Stomach (tissue), 9 donors: ENCODE measurements around the gene SRCIN1. TPM values are rescaled to one million over a fixed set of nuclear protein-coding genes. Genes with fewer than 3 reads are reported as not detected.
"Not testable (repeated sequence)": the region's sequence is repeated elsewhere in the genome, so short reads cannot be mapped to it uniquely, and the experiment has no call there.

Experiments used
- DNase-seq, 2 donors: peaks; one replicate each; pipeline versions ENCODE4 v3.0.0 to v3.0.0-alpha.2; 2013 to 2019
- H3K27ac ChIP-seq, 5 donors: fragments of 200-600 bp in 4 of 5; sonication (generic) in 4 of 5; one replicate each; pipeline ENCODE4 v1.5.1; 2013 to 2019; ENCODE audit warnings: mild to moderate bottlenecking in 1 of 5, moderate library complexity in 1 of 5
- H3K27me3 ChIP-seq, 3 donors: fragments of 200-600 bp; sonication (generic); one replicate each; pipeline ENCODE4 v1.5.1; 2017 to 2019; ENCODE audit warnings: mixed run types in 1 of 3
- H3K36me3 ChIP-seq, 4 donors: fragments of 200-600 bp; sonication (generic); 1 replicate in 3 of 4; 2 replicates in 1 of 4; pipeline ENCODE4 v1.5.1; 2016 to 2019
- H3K4me1 ChIP-seq, 4 donors: fragments of 200-600 bp; sonication (generic); one replicate each; pipeline ENCODE4 v1.5.1; 2016 to 2019
- H3K4me3 ChIP-seq, 4 donors: fragments of 200-600 bp; sonication (generic) in 3 of 4; one replicate each; pipeline ENCODE4 v1.5.1; 2016 to 2019; ENCODE audit warnings: mild to moderate bottlenecking in 1 of 4
- H3K9me3 ChIP-seq, 4 donors: fragments of 200-600 bp; sonication (generic); one replicate each; pipeline ENCODE4 v1.5.1; 2016 to 2019
- EP300 ChIP-seq: sonication (generic); formaldehyde crosslinking; IDR thresholded peaks from one replicate; pipeline ENCODE4 v1.6.1; 2017; ENCODE audit warnings: antibody characterized with exemption
- POLR2A ChIP-seq, 4 donors: fragments of 450-650 bp; IDR thresholded peaks; one replicate each; pipeline ENCODE4 v1.6.1; 2016; ENCODE audit warnings: antibody characterized with exemption in 4 of 4, control low read depth in 2 of 4, mild to moderate bottlenecking in 1 of 4, moderate library complexity in 1 of 4
- POLR2AphosphoS5 ChIP-seq, 3 donors: sonication (generic); formaldehyde crosslinking; IDR thresholded peaks; one replicate each; pipeline ENCODE4 v1.6.1; 2016; ENCODE audit warnings: antibody characterized with exemption in 3 of 3
- WGBS, 5 donors: extraction: QIAGEN DNeasy Blood & Tissue Kit in 3 of 5; methylation state at CpG; one replicate each; pipeline versions ENCODE4 v1.1.5 to v1.1.7; 2013 to 2018; 5-methylcytosine and 5-hydroxymethylcytosine counted together
- intact Hi-C: fragments of 100-400 bp; cut with DNase I; formaldehyde crosslinking; loops from one replicate; pipeline ENCODE4 v1.15.1; 2023; ENCODE audit warnings: low total_unique reads
- polyA plus RNA-seq, 3 donors: library from polyadenylated mRNA; stranded (reverse); fragments of 200-250 nt; gene quantifications; one replicate each; pipeline ENCODE4 v1.2.3, GENCODE V29; 2013
- total RNA-seq, 5 donors: library from RNA; depleted of rRNA; stranded (reverse); fragments of >200 nt; gene quantifications; one replicate each; pipeline versions ENCODE4 v1.1.0 to v1.2.3, GENCODE V29; 2014 to 2016
- TF ChIP-seq, protein P1 (sequence below), 7 experiments: fragments of 450-650 bp in 4 of 7; fragments of 200-600 bp in 3 of 7; sonication (generic) in 3 of 7; IDR thresholded peaks; one replicate each; pipeline ENCODE4 v1.5.1; 2016 to 2019; ENCODE audit warnings: antibody characterized with exemption in 7 of 7, control low read depth in 2 of 7, mild to moderate bottlenecking in 1 of 7
- donor health status: healthy with polysubstance abuse.
- donor health status: Bipolar disorder and iron deficiency.
- donor health status: healthy.

The SRCIN1 gene
- total and polyA plus RNA-seq, 8 donors, result 0.29 to 21.9 (median 1.9) TPM

DNA sequence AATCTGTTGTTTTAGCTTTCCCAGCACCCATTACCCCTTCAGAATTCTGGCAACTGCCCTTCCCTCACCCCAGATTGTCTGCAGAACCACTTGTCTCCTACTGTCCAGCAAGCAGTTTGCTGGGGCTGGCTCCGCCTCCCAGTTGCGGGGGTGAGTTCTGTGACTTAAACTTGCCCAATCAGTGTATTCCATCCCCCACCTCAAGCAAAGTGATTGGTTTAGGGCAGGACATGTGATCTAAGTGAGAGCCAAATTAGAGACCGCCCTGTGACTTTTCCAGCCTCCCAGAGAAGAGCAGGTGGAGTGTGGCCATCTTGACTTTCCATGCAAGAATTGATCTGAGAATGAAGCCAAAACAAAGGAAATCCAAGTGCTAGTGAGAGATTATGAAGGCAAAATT is 22.7 kb upstream of the SRCIN1 start:
- TF ChIP-seq POLR2A (IDR thresholded peaks at IDR 0.05) (no peak), EP300 (no peak), POLR2AphosphoS5 (IDR thresholded peaks at IDR 0.05) (no peak)
- TF ChIP-seq, protein P1, sequence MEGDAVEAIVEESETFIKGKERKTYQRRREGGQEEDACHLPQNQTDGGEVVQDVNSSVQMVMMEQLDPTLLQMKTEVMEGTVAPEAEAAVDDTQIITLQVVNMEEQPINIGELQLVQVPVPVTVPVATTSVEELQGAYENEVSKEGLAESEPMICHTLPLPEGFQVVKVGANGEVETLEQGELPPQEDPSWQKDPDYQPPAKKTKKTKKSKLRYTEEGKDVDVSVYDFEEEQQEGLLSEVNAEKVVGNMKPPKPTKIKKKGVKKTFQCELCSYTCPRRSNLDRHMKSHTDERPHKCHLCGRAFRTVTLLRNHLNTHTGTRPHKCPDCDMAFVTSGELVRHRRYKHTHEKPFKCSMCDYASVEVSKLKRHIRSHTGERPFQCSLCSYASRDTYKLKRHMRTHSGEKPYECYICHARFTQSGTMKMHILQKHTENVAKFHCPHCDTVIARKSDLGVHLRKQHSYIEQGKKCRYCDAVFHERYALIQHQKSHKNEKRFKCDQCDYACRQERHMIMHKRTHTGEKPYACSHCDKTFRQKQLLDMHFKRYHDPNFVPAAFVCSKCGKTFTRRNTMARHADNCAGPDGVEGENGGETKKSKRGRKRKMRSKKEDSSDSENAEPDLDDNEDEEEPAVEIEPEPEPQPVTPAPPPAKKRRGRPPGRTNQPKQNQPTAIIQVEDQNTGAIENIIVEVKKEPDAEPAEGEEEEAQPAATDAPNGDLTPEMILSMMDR (IDR thresholded peaks at IDR 0.05), result no peak
- H3K4me1 ChIP-seq, result no peaks in the 10 kb centered on the region
- no peaks in the 10 kb centered on the region for H3K36me3 ChIP-seq
- intact Hi-C loops, result no loop called here
- H3K4me3 ChIP-seq, result no peak overlapping the region
- no peak for DNase-seq
- peaks cover 0 to 10% (median 0%) of the 10 kb centered on the region in 3 donors for H3K27me3 ChIP-seq
- 58 to 93% (median 63%) methylated on average over 3 of the region's 3 CpGs for WGBS, 5 donors
- no peak overlapping the region for H3K27ac ChIP-seq
- no peaks in the 10 kb centered on the region for H3K9me3 ChIP-seq

DNA sequence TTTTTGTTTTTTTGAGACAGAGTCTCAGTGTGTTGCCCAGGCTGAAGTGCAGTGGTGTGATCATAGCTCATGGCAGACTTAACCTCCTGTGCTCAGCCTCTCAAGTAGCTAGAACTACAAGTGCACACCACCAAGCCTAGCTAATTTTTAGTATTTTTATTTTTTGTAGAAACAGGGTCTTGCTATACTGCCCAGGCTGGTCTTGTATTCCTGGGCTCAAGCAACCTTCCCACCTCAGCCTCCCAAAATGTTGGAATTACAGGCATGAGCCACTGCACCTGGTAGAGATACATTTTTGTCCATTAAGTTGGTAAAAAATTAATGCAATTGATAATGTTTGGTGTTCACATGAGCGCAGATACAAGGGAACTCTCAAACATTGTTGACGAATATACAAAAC is 22.2 kb upstream of the SRCIN1 start:
- Histone ChIP-seq H3K36me3 (no peaks in the 10 kb centered on the region), H3K9me3 (no peaks in the 10 kb centered on the region), H3K27ac (no peak overlapping the region), H3K4me1 (no peaks in the 10 kb centered on the region), H3K4me3 (no peak overlapping the region), H3K27me3 (peaks cover 0 to 15% (median 0%) of the 10 kb centered on the region in 3 donors)
- no peak for DNase-seq
- intact Hi-C loops, result no loop called here
- no peak for TF ChIP-seq POLR2A (IDR thresholded peaks at IDR 0.05)
- TF ChIP-seq EP300, result no peak
- no peak for TF ChIP-seq POLR2AphosphoS5 (IDR thresholded peaks at IDR 0.05)
- TF ChIP-seq, protein P1 (IDR thresholded peaks at IDR 0.05), result no peak
- WGBS, 5 donors, result 85 to 91% (median 88%) methylated on average over 2 of the region's 2 CpGs

DNA sequence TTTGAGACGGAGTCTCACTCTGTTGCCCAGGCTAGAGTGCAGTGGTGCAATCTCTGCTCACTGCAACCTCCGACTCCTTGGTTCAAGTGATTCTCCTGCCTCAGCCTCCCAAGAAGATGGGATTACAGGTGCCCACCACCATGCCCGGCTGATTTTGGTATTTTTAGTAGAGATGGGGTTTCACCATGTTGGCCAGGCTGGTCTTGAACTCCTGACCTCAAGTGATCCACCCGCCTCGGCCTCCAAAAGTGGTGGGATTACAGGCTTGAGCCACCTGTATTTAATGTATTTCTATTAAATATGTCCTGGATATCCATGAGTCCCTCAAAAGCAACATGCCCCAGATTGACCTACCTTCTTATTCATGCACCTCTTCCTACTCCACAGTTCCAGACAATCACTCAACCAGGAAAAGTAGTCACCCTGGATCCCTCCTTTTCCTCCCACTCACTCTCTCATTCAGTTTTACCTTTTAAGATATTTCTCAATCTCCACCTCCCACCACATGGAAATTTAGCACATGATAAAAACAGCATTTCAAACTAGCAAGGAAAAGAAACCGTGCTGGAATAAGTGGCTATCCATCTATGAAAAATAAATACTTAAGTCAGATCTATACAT is 21.0 kb upstream of the SRCIN1 start:
- H3K27ac ChIP-seq, H3K9me3 ChIP-seq, H3K4me1 ChIP-seq, H3K4me3 ChIP-seq, DNase-seq, H3K36me3 ChIP-seq, intact Hi-C loops: not testable (repeated sequence)
- peaks cover 0 to 27% (median 0%) of the 10 kb centered on the region in 3 donors for H3K27me3 ChIP-seq
- WGBS, 5 donors, result 73 to 86% (median 83%) methylated on average over 6 of the region's 6 CpGs

DNA sequence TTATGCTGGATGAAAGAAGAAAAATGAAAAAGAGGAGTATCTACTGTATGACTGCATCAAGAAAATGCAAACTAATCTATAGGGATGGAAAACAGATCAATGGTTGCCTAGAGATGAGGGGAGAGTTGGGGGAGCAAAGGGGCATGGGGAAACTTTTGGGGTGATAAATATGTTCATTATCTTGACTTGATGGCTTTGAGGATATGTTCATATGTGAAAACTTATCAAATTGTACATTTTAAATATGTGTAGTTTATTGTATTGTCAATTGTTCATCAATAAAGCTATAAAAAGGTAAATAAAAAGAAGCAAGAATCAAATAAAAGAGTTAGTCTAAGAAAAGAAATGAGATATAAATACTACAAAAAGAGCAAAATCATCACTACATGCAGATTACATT is 19.7 kb upstream of the SRCIN1 start:
- Histone ChIP-seq H3K9me3 (no peaks in the 10 kb centered on the region), H3K27me3 (peaks cover 0 to 40% (median 0%) of the 10 kb centered on the region in 3 donors), H3K4me3 (no peak overlapping the region), H3K36me3 (no peaks in the 10 kb centered on the region), H3K4me1 (no peaks in the 10 kb centered on the region), H3K27ac (no peak overlapping the region)
- no peak for DNase-seq
- TF ChIP-seq POLR2AphosphoS5 (IDR thresholded peaks at IDR 0.05) (no peak), POLR2A (IDR thresholded peaks at IDR 0.05) (no peak), EP300 (no peak)
- TF ChIP-seq, protein P1 (IDR thresholded peaks at IDR 0.05), result no peak
- intact Hi-C loops, result no loop called here

DNA sequence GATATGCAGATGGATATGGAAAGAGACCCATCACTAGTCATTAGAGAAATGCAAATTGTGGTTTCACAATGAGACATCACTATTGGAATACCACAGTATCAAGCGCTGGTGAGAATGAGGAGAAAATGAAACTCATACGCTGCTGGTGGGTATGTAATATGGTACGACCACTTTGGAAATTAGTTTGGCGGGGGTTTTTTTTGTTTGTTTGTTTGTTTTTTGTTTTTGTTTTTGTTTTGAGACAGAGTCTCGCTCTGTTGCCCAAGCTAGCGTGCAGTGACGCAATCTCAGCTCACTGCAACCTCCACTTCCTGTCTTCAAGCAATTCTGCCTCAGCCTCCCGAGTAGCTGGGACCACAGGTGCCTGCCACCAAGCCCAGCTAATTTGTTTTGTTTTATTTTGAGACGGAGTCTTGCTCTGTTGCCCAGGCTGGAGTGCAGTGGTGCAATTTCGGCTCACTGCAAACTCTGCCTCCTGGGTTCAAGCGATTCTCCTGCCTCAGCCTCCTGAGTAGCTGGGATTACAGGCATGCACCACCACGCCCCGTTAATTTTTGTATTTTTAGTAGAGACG is 19.1 kb upstream of the SRCIN1 start:
- H3K36me3 ChIP-seq, H3K27ac ChIP-seq, intact Hi-C loops, H3K4me3 ChIP-seq, H3K4me1 ChIP-seq, DNase-seq, H3K9me3 ChIP-seq: not testable (repeated sequence)
- WGBS, 5 donors, result 78 to 84% (median 80%) methylated on average over 14 of the region's 14 CpGs
- H3K27me3 ChIP-seq, result peaks cover 0 to 46% (median 0%) of the 10 kb centered on the region in 3 donors
